ENCODE results near the gene BLTP3A.

BLTP3A gene

GRCh38 chr6:34836008-34836407 lies 44.1 kb downstream of the BLTP3A start:
- DNase-seq, result no peak

GRCh38 chr6:34836451-34836850 lies 44.6 kb downstream of the BLTP3A start:
- no peak for DNase-seq

GRCh38 chr6:34837528-34837927 lies 45.6 kb downstream of the BLTP3A start:
- no peak for DNase-seq

- DNase-seq, result no peak
Measured at GRCh38 chr6:34839666-34840352, 47.9 kb downstream of the BLTP3A start.
